ENCODE results near the gene HOXA4.

- TF ChIP-seq CTCF (IDR thresholded peaks at IDR 0.05) (no peak), POLR2A (IDR thresholded peaks at IDR 0.05) (no peak)
These were observed 848 bp upstream of the HOXA4 start for GRCh38 chr7:27131390-27131819.
